GM19467 (cell line): Measurements from ENCODE around the gene ZCCHC17.
"Not testable (repeated sequence)": the region's sequence is repeated elsewhere in the genome, so short reads cannot be mapped to it uniquely, and the experiment has no call there.

Source experiments
- ATAC-seq: cut with Tn5 transposase; IDR thresholded peaks from one replicate; pipeline ENCODE4 v1.9.1; 2021; ENCODE audit warnings: mild to moderate bottlenecking, moderate library complexity; ENCODE audit not compliant: unreplicated experiment

ZCCHC17 gene, protein sequence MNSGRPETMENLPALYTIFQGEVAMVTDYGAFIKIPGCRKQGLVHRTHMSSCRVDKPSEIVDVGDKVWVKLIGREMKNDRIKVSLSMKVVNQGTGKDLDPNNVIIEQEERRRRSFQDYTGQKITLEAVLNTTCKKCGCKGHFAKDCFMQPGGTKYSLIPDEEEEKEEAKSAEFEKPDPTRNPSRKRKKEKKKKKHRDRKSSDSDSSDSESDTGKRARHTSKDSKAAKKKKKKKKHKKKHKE

DNA sequence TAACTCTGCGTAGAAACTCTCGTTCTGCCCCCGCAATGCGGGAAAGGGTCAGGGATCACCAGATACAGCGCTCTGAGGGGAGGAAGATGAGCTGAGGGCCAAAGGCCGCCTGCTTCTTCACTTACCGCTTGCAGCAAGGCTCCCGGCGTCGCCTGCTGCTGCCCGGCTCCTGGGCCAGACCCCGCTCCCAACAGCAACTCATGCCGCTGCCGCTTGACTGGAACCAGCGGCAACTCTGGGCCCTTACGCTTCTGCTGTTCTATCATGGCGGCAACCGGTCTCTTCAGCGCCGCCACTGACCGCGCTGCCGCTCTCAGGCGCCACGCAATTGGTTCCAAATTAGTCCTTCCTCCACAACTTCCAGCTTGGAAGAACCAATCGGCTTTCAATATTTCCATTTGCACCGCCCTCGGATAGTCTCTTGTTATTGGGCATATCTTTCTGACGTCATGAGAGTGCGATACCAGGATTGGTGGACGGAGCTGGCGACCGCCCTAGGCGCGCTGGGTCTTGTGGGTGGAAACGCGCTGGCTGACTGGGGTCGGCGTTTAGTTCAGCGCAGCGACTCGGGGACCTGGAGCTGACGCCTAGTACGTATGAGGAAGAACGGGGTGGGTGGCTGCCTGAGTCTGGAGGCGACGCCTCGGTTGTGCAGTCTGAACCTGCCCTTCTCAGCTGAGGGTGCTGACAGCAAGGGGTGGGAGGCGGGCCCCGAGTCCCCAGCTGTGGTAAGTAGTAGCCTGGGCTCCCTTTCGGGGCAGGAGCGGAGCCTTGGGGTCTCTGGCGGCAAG, at the start of gene ZCCHC17, which contains the start of gene SNRNP40:
Gene ZCCHC17 (plus strand): TSS at position 547 of the 791 bp plus-strand sequence. CDS start 13,067 bp downstream, outside the sequence.
Gene SNRNP40 (minus strand): TSS at position 303 of the 791 bp plus-strand sequence. CDS start 37 bp downstream, at position 266.
- peak; percentile 96 for ATAC-seq

DNA sequence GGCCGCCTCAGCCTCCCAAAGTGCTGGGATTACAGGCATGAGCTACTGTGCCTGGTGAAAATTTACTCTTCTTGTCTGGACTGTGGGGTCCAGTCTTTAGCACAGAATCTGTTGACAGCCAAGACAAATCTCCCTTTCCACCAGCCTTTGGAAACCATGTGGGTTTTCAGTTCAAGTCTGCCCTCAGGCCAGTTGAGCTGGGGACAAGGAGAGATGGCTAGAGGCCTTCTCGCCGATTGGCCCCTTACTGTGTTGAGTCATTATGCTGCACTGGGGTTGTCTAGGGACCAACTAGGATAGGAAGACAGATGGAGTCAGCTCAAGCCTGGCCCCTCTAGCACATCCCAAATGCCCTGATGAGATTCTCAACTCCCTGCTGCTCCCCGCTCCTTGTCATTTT, 48.6 kb upstream of the ZCCHC17 start:
- no peak for ATAC-seq

DNA sequence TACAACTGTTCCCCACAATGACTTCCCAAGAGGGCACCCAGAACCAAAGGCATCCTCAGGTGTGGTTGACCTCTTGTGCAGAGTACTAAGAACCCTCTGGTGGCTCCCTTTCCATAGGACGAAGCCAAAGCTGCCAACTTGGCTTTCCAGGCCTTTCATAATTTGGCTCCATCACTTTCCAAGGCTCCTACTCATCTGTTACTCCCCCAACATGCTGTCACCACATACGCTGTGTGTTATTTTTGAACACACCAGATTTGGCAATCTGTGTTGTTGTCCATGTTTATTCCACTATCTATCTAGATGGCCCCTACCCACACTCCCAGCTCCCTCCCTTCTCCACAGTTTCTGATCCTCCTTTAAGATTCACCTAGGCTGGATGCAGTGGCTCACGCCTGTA, 47.0 kb upstream of the ZCCHC17 start:
- no peak for ATAC-seq

DNA sequence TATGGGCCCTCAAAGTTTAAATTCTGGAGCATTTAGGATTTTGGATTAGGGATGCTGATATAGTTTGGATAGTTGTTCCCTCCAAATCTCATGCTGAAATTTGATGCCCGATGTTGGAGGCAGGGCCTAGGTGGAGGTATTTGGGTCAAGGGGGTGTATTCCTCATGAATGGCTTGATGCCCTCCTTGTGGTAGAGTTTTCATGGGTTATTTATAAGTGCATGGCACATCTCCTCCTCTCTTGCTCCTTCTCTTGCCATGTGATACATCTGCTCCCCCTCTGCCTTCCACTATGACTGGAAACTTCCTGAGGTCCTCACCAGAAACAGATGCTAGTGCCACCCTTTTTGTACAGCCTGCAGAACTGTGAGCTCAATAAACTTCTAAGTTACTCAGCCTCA, 39.6 kb upstream of the ZCCHC17 start:
- no peak for ATAC-seq

DNA sequence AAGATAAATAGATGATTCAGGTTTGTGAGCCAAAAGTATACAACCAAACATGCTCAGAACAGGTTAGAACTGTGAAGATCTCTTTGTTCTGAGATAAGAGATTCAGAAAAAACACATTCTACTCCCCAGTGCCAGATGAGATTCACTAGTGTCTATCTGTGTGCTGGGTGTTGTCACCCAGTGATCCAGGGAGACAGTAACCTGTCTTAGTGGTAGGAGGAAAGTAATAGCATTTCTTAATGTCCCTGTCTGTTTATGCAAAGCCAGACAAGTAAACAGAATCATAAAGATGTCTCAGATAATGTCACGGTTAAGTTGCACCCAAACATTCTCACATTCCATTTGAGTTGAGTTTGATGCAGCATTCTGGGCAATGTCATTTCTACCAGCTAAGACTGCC, 38.3 kb upstream of the ZCCHC17 start:
- ATAC-seq = no peak

DNA sequence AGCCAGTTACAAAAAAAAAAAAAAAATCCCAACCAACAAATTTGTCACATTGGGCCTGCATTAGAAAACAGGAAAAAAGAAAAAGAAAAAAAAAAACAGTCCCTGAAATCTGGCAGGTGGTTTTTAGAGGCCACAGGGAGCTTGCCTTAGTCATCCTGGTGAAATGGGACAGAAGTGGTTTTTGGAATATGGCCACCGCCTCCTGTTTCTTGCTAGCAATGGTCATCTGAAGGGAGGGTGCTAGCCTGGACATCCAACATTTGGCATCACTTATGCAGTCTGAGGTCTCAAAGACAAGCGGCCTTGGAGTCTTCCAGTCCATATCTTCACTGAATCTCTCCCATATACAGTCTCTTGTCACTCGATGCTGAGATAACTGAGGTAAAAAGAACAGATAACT, 37.1 kb upstream of the ZCCHC17 start:
- ATAC-seq = no peak

DNA sequence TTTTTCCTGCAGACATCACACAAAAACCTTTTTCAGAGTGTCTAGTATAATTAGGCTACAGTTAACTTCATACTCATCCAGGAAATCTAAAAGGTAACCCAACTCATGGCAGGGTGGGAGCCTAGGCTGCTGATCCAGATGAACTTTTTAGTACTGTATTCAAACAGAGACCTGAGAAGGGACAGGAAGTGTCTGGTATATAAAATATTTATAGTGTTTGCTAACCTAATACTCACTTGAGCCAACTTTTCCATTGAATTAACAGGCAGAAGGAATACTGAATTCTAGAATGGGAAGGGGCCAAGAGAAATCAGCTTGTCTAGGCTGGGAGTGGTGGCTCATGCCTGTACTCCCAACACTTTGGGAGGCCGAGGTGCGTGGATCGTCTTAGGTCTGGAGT, 34.9 kb upstream of the ZCCHC17 start:
- no peak for ATAC-seq

DNA sequence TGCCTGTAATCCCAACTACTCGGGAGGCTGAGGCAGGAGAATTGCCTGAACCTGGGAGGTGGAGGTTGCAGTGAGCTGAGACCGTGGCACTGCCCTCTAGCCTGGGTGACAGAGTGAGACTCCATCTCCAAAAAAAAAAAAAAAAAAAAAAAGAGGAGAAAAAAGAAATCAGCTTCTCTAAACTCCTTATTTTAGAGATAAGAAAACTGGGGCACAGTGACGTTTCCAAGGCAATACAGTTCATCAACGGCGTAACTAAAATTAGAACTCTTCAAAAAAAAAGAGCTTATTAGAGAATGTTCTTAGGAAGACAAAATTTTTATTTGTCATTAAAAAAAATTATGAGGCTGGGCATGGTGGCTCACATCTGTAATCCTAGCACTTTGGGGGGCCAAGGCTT, 34.4 kb upstream of the ZCCHC17 start:
- ATAC-seq = not testable (repeated sequence)

DNA sequence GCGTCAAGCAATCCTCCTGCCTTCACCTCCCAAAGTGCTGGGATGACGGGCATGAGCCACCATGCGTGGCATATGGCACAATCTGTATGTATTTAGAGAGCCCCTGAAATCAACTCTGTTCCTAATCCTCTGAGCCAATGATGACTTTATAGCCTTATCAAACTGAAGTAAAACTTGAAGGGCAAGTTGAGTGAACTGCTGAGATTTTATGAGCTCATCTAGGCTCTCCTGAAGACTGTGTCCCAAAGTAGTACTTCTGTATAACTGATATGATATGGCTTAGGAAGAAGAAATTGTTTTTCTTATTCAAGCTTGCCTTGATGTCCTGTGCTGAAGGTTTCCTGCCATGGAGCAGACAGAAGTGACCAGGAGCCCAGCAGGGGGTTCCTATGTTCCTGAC, 33.4 kb upstream of the ZCCHC17 start:
- ATAC-seq = no peak

DNA sequence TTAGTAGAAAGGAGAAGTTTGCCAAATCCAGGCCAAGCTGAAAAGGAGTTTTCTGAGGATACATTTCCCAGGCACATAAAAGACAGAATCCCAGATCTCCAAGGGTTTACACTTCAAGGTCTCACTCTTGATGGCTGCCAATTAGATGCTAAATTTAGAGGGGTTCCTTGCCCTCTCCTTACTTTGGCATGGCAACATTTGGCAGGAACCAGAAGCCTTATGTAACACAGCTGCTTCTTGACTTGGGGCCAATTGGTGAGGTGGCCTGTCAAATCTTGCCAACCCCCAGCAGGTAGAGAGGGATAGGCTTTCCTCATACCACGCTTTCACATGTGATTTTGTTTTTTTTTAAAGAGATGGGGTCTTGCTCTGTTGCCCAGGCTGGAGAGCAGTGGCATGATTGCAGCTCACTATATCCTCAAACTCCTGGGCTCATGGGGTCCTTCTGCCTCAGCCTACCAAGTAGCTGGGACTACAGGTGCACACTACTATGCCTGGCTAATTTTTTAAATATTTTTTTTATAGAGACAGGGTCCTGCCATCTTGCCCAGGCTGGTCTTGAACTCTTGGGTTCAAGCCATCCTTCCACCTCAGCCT, 31.9 kb upstream of the ZCCHC17 start:
- ATAC-seq = no peak

DNA sequence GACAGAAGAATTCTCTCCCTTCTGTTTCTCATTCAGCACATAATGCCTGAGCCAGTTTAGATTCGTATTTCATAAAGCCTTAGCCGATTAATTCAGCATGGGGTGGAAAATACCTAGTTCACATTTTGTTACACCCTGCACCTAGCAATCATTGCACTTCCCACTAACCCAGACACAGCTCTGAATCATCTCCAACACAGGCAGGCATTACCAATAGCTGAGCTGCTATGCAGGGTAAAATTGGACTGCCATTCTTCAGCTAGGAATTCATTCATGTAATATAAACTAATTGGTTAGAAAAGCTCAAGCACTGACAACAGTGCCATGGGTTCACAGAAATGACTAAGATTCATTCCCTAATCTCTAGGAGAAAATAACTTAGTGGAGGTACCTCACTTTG, 30.3 kb upstream of the ZCCHC17 start:
- ATAC-seq = no peak

DNA sequence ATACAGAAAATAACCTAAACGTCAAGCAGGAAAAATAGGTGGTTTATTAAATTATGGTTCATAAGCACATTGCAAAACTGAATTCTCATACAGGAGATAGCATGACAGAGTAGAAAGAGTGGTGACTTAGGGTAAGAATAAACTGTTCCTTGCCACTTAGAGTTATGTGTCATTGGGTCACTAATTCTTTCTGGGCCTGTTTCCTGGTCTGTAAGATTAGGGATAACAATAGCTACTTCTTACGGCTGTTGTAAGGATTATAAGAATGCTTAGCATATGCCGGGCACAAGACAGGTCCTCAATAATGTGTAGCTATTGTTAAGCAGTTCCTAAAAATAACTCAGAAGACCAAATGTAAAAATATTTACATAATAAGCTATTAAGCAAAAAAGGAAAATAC, 24.5 kb upstream of the ZCCHC17 start:
- no peak for ATAC-seq

DNA sequence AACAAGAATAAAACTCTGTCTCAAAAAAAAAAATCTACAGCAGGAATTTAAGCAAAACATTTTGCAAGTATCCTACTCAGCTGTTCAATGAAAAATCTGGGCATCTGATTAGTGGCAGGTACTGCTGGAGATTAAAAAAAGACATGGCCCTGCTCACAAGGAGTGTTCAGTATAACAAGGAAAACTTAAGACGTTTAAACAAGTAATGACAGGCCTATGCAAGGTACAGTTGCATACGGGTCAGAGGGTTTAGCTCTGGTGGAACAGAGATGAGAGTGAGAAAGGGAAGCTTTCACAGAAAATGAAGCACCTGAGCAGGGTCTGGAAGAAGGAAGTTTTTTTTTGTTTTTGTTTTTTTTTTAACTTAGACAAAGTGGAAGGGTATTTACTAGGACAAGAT, 23.2 kb upstream of the ZCCHC17 start:
- no peak for ATAC-seq

DNA sequence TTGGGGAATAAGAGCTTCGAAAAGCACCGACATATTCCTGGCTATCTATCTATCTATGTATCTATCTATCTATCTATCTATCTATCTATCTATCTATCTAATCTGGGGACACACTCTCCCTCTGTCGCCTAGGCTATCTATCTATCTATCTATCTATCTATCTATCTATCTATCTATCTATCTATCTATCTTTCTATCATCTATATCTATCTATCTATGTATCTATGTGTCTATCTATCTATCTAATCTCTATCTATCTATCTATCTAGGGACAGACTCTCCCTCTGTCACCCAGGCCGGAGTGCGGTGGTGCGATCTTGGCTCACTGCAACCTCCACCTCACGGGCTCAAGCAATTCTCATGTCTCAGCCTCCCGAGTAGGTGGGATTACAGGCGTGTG, 14.4 kb upstream of the ZCCHC17 start:
- not testable (repeated sequence) for ATAC-seq

DNA sequence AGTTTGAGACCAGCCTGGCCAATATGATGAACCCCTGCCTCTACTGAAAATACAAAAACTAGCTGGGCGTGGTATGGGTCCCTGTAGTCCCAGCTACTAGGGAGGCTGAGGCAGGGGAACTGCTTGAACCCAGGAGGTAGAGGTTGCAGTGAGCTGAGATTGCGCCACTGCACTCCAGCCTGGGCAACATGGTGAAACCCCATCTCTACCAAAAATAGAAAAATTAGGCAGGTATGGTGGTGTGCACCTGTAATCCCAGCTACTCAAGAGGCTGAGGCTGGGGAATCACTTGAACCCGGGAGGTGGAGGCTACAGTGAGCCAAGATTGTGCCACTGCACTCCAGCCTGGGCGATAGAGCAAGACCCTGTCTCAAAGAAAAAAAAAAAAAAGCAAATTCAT, 9.0 kb upstream of the ZCCHC17 start:
- not testable (repeated sequence) for ATAC-seq

DNA sequence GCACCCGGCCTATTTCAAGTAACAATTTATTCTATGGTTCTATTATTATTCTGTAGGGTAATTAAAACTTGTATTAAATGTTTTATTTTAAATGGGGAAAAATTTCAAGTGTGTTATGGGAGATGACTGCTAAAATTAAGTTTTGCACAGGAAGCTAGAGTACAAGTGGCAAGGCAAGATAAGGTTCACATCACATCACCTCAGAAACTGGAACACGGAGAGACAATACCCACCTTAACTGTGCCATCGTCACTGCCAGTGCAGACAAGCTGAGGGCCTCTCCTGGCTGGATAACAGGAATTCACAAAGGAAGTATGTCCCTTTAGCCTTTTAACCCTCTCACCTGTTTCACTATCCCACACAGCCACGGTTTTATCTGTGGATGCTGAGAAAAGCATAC, 7.8 kb upstream of the ZCCHC17 start:
- ATAC-seq = no peak

DNA sequence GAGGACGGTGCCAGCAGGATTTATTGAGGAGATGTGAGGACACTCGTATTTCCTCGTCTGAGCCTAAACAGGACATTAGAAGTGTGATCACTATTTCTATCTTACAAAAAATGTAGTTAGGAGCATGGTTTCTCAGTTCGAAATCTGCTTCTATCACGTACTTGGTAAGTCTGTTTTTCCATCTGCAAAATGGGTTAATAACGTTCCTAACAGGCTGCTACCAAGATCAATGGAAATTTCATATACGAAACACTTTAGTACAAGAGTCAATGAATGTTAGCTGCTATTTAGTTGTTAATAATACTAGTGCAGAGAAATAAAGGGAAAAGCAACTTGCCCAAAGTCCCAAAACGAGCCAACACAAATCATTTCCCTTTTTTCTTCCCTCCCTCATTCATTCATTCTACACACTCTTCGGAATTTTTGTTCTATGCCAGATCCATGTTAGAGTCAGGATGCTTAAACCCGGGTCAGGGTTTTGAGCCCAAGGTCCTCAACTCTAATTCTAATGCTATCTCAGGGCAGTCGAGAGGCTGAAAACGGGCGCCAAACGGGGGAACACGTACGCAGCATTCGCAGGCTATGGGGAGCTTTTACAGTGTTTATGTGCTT, 852 bp upstream of the ZCCHC17 start:
- no peak for ATAC-seq

DNA sequence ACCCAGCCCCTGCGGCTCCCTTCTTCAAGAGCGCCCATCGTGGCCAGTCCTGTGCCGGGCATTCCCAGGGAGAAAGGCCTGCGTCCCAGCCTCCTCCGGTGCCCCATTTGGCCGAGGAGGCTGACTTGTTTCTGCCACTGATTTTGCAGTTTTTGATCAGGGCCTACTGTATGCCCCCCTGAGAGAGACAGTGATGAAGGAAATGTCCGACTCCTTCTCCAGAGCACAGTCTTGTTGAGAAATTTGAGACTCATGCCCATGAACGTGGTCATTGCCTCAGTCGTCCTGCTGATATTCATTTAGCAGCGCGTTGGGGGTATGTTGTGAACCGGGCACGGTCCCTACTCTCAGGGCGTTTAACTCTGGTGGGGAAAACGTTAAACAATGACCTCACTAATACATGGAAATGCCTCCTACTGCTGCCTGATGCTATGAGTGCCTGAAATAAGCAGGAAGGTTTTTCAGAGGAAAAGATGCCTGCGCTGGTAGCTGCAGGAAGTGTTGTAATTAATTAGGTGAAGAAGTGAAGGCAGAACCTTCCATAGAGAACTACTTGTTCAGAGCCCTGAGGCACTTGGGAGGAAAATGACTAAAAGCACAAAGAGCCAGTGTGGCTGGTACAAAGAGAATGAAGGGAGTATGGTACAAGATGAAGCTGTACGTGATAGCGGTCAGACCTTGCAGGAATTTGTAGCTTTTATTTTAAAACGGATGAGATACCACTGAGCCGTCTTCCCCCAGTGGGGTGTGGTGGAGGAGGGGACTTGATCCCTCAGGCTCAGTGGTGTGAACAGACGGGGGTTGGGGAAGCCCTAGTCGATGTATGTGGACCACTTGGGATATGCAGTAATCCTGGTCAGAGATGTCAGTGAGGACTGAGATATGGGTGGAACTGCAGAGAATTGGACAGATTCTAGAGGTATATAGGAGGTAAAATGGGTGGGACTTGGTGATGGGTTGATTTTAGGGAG, 730 bp downstream of the ZCCHC17 start:
- peak; percentile 3 for ATAC-seq

DNA sequence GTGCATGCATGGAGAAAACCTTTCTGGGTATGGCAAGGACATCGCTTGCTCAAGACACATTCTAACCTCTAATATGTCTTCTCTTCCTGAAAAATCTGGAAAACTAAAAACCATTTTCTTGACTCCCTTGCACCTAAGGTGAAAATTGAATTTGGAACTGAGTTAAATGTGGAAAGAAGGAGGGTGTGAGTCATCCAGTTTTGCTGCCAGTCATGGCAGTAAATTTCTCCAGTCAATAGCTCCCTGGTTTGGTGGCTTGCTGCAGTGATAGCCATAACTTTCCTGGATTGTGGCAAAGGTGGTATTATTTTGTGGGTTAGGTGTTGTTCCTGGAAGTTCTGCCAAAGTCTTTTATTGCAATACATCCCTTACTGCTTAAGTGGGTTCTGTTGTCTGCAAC, 2.5 kb downstream of the ZCCHC17 start:
- ATAC-seq = no peak

DNA sequence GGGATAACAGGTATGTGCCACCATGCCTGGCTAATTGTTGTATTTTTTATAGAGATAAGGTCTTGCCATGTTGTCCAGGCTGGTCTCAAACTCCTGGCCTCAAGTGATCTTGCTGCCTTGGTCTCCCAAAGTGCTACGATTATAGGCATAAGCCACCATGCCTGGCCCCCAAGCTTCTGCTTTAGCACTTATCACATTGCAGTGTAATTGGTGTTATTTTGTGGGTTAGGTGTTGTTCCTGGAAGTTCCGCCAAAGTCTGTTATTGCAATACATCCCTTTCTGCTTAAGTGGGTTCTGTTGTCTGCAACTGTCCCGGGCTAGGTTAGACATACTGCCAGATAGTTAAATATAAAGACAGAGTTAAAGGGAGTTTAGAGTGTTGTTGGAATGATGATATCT, 3.4 kb downstream of the ZCCHC17 start:
- no peak for ATAC-seq
